Measurements from ENCODE around the gene ANKRD63.

Gene ANKRD63

DNA sequence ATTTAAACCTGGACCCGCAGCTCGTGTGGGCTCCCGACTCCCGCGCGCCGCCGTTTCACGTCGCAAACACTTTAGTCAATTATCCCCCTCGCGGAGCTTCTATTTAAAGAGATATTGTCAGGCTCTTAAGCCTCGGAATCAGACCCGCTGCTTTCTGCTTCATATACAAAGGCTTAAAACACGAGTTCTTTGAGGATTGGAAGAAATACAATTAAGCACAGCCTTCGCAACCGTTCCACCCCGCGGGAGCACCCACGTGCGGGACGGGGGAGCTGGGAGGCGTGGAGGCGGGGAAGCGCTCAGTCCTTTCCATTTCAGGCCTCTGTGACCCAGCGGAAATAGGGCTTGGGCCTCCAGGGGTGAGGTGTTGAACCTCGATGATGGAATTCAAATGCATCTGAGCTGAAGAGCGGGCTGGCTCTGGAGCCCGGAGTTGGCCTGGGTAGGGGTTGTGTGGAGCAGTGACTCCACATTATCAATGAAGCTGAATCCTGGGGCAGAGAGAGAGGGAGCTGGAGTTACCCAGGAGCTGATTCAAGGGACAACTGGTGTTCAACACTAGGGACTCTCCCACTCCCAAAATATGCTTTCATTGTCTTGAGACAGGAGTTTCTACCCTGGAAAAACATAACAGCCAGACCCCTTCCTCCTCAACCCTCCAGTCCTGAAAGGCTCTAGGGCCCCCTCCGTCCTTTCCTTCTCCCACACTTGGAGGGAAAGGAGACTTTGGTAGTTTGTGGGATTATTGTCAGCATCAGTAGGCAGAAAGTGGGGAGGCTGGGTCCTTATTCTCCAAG is 2.4 kb downstream of the ANKRD63 start:
- peak in 1 of 51 donors; percentile 35 for DNase-seq

DNA sequence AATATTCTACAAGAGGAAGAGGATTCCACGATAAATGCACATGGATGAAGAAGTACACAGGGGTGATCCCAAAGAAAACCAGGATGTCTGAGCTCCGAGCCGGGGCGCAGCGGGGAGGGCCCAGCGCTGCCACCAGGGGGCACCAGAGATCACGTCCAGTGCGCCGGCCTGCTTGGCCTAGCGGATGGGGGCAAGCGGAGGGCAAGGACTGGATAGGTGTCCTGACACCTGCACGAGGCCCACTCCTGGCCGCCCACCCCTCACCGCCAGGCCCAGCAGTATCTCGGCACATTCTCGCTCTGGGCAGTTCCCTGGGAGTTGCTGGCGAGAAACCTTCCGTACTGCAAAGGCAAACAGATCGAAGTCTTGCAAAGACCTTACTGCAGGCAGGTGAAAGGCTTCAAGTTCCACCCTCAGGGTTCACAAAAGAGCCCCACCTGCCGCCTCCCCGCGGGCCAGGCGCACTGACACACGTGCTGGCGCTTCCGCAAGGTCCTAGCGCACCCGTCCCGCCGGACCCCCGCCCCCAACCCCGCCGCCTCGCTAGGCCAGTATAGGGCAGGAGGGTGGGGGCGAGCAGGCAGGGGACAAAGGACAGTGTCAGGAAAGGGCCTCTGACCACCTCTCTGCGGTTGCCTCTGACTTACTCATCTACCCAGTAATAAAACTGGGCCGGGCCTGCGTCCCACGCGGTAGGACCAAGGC is 3.3 kb downstream of the ANKRD63 start:
- DNase-seq, result peak in 46 of 51 donors; percentile 4 to 78 (median 44)

DNA sequence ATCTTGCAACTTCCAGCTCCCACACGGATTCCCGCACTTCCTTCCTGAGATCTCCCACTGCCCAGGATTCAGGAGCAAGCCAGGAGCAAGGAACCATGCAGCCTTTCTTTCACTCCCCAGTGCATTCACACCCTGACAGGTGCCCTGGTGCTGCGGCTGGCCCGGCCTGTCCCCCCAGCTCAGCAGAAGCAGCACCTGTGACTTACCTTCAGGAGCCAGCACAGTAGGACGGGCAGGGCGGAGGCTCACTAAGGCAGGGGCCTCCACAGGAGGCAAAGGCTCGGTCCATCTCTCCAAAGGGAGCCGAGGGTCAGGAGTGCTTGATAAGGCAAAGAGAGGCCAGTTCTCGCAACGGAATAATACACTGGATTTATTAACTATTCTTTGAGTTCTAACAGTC is 4.8 kb downstream of the ANKRD63 start:
- DNase-seq, result no peak

DNA sequence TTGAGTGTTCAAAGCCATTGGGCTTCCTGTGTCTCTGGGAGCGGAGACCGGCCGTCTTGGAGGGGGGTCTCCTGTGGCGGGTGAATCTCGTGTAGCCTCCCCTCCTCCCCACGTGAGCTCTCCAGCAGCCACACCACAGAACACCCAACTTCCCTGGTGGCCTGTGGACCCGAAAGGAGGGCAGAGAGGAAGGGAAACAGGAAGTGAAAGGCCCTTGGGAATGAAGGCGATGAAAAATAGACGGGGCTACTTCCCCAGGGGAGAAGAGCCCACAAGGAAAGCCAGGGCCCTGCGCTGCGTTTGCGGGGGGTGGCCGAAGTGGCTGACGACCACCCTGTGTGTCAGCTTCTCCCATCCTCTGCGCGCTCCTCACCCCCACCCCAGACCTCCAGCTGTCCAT is 5.4 kb downstream of the ANKRD63 start:
- peak in 2 of 51 donors; percentile 18 to 25 for DNase-seq

DNA sequence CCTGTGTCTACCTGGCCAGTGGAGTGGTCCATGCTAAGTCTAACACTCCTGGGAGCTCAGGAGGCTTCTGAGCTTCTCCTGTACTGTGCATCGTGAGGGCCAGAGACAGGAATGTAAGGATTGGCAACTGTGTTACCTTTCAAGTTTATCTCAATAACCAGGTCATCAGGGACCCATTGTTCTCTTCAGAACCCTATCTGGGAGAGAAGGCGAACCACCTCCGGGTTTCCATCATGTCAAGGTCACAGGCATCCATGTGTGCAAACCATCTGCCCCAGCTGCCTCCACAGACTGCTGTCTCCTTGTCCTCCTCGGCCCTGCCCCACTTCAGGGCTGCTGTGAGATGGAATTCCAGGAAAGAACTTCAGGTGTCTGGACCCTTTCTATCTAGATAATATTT is 5.9 kb downstream of the ANKRD63 start:
- DNase-seq, result no peak

DNA sequence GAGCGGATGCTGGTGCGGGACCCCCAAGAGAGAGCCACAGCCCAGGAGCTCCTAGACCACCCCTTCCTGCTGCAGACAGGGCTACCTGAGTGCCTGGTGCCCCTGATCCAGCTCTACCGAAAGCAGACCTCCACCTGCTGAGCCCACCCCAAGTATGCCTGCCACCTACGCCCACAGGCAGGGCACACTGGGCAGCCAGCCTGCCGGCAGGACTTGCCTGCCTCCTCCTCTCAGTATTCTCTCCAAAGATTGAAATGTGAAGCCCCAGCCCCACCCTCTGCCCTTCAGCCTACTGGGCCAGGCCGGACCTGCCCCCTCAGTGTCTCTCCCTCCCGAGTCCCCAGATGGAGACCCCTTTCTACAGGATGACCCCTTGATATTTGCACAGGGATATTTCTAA is 6.9 kb downstream of the ANKRD63 start:
- no peak for DNase-seq

DNA sequence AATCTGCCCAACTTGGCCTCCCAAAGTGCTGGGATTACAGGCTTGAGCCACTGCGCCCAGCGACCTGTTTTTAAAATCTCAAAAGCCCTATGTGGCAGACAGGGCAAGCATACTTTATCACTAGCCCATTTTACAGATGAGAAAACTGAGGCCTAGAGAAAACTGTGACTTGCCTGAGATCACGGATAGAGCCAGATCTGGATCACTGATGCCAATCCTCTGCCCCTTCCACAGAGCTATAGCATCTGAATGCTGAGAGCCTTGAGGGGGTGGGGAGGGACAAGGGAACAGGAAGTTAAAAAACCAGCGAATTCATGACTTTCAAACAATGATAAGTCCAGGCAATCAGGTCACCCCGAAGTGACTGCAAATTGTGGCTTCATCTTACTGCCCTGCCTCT is 7.3 kb downstream of the ANKRD63 start:
- no peak for DNase-seq

DNA sequence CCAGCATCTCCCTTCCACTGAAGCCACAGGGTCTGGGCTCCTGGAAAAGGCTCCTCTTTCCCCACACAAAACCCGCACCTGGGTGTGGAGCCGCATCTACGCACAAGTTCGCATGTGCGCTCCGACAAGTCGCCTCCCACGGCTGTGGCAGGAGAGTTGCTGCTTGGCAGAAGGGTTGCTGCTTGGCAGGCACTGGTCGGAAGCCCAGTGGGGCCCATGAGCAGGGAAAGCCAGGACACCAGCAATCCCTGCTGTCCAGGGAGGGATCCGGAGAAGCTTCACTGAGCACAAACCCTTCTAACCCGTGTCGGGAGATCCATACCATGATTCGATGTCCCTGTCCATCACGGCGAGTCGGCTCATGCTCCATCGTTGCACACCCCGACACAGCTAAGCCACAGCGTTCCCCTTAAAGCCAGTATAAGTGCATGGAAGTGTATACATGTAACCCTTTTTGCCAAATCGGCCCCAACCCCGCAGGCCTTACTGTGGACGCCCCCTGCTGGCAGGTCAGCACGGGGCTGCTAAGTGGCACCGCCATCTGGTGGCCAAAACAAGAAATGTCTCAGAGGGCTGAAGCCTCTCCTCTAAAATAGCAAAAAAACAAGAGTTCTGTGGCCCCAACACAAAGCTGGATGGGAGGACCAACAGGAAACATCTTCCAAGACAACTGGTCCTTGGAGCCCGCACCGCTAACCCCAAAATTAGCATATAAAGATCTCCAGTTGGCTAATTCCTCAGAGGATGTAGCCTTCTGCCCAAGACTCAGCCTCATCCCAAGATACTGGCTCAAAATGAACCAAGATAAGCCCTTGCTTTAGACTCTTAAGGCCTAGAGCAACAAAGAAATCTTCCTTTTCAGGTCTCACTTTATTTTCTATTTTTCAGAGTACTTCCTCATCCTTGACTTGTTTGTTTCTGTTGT is 8.3 kb downstream of the ANKRD63 start:
- DNase-seq, result peak in 48 of 51 donors; percentile 9 to 80 (median 53)

DNA sequence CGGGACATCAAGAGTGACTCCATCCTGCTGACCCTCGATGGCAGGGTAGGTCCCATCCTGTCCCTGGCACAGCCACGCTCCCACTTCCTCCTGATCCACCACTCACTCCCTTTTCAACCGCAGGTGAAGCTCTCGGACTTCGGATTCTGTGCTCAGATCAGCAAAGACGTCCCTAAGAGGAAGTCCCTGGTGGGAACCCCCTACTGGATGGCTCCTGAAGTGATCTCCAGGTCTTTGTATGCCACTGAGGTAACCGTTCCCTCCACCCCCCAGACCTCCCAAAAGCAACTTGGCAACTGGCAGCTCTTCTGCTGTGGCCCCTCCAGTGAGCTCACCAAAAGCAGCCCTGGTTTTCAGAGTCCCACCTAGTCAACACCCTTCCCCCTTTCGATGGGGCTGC is 9.4 kb downstream of the ANKRD63 start:
- DNase-seq, result no peak

DNA sequence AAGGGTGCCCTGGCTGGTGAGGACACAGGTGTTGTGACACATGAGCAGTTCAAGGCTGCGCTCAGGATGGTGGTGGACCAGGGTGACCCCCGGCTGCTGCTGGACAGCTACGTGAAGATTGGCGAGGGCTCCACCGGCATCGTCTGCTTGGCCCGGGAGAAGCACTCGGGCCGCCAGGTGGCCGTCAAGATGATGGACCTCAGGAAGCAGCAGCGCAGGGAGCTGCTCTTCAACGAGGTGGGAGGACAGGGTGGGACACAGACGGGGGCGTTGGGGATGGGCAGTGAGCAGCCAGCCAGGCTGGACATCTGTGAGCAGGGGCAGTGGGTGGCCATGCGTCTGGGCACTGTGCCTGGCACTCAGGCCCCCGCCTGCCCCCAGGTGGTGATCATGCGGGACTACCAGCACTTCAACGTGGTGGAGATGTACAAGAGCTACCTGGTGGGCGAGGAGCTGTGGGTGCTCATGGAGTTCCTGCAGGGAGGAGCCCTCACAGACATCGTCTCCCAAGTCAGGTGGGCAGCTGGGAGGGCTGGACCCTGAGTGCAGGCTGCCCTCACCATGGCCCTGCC is 10.3 kb downstream of the ANKRD63 start:
- DNase-seq, result no peak

DNA sequence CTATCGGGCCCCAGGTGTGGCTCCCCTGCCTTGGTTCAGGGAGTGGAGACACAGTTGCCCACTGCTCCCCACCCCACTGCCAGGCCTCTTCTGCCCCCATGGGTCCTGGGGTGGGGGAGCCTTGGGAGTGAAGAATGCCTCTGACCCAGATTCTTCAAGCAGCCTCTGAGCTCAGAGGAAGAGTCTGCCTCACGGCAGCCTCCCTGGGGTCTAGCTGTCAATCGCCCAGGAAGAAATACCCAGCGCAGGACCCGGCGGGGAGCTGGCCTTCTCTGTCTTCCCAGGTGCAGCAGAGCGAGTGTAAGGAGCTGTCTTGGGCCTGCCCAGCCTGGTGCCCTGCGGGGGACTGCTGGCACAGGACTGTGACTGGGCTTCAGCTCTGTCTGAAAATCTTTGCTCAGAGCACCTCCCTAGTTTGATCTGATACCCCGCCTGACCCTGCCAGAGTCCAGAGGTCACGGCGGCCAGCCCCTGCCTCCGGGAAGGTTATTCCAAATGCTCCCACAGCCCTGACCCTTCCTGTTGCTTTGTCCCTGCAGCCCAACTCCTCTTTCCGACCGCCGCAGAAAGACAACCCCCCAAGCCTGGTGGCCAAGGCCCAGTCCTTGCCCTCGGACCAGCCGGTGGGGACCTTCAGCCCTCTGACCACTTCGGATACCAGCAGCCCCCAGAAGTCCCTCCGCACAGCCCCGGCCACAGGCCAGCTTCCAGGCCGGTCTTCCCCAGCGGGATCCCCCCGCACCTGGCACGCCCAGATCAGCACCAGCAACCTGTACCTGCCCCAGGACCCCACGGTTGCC is 11.0 kb downstream of the ANKRD63 start:
- DNase-seq, result no peak

DNA sequence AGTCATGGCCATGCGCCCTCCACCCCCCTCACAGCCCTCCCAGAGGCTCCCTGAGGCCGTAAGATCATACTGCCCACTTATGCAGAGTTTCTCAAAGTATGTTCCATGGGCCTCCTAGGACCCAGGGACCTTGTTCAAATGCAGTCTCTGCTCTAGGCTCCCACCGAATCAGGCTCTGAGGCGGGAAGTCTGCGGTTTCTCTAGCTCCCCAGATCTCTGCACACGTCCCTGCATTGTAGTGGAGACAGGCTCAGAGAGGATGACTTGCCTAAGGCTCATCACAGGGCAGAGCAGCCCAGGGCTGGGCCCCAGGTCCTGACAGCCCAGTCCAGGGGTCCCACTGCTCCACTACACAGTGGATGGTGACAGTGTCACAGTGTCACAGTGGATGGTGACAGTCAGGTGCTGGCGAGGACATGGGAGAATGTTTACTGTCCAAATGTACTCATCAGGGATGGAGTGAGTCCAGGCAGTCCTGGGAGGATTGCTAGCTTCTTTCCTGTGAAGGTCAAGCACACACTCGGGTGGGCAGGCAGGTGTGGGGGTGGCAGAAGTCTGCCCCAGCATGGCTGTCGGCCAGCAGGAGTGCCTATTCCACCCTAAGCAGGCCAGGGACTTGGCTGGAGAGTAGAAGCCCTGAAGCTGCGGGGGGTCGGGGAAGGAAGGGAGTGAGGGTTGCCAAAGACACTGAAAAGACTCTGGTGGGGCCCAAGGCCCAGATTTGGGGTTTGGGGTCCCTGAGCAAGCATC is 12.4 kb downstream of the ANKRD63 start:
- DNase-seq, result no peak

DNA sequence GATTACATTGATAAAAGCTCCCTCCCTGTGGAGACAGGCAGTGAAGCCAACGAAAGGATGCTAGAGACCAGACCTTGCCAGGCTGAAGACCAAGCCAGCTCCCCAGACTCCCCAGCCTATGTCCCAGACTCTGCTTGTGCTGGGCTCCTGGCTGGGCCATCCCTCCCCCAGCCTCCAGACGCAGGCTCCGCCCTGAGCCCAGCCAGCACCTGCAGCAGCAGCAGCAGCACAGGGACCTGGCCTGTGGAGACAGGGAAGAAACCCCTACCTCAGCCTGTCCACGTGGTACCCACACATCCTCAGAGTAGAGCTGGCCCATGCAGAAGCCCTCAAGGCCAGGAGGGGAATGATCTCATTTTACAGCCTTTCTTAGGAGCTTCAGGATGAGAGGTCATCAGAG is 13.3 kb downstream of the ANKRD63 start:
- DNase-seq, result no peak

DNA sequence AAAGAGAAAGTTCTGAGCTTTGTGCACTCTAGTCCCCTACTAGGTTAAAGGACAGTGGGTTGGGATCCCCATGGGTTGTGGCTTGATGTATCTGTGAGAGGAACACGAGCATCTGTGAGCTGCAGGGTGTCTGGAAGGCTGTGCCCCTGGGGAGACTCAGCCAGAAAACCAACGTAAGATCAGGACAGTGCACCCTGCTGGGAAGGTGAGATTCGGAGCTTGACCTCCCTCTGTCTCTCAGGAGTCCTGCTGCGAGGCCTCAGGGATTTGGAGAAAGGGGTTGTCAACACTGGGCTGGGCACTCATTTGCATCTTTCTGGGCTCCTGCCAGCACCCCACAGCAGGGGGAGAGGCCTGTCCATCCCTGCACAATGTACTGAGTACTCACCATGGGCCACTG is 15.2 kb downstream of the ANKRD63 start:
- no peak for DNase-seq

DNA sequence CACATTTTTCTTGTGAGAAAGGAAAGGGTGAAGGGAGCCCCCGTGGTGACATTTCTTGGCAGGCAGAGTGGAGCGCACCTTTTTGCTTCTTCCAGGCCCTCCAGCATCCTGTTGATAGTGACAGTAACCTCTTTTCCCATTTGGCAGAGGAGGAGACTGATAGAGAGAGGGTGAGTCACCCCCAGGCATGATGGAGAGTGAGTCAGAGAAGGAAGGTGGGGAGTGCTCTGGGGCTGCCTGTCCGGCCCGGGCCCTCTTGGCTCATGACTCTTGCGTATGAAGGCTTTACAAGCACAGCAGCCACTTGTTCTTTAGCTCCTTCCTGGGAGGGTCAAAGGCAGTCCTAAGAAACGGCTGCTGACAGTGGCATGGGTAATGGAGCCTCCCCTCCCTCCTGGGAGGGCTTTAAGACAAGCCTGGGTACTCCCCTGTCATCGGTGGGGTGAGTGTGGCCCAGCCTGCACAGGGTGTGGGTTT is 16.0 kb downstream of the ANKRD63 start:
- peak in 3 of 51 donors; percentile 45 to 58 (median 47) for DNase-seq

DNA sequence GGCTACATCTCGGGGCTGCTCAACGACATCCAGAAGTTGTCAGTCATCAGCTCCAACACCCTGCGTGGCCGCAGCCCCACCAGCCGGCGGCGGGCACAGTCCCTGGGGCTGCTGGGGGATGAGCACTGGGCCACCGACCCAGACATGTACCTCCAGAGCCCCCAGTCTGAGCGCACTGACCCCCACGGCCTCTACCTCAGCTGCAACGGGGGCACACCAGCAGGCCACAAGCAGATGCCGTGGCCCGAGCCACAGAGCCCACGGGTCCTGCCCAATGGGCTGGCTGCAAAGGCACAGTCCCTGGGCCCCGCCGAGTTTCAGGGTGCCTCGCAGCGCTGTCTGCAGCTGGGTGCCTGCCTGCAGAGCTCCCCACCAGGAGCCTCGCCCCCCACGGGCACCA is 17.0 kb downstream of the ANKRD63 start:
- no peak for DNase-seq

DNA sequence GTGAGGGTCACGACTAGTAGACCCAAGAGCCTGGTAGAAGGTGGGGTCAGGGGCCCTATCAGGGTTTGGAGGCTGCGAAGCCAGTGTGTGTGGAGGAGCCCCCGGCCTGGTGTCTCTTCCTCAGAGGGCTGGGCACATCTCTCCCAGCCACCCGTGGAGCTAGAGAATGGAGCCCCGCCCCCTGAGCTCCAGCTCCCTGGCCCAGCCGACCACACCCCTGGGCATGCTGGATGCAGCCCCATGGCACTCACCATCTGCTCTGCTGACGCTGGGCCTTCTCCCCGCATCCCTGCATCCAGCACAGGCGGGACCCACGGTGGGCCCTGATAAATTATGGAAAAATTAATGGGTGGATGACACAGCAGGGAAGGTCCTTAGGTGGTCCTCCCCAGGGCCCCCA is 17.5 kb downstream of the ANKRD63 start:
- DNase-seq, result no peak

DNA sequence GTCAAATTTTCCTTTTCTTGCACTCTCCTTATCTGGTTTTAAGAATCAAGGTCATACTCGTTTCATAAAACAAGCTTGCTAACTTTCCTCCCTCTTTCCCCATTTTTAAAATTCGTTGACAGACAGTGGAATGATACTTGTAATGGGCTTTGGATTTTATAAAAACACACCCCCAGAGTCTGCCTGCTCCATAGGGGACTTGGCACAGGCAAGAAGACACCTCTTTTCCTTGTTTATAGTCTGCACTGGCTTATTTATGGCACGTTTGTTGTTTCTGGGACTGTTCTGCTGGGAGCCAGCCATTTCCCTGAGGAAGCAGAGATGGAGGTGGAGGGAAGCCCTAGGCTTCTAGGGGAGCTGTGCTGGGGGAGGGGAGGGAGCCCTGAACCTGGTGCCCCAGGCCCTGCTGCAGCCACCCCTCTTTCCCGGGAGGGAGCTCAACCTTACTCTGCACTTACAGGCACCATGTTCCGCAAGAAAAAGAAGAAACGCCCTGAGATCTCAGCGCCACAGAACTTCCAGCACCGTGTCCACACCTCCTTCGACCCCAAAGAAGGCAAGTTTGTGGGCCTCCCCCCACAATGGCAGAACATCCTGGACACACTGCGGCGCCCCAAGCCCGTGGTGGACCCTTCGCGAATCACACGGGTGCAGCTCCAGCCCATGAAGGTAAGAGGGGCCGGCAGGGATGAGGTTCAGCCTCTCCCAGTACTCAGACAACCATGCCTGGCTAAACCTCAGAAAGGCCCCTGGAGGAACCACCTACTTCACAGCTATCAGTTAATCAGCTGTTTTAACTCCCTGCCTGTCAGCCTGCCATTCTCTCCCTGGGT is 18.3 kb downstream of the ANKRD63 start:
- DNase-seq, result no peak

Measured in hypothalamus (tissue), 51 donors.